Left lung (tissue), 10 donors: ENCODE measurements around the gene FYN. TPM values are rescaled to one million over a fixed set of nuclear protein-coding genes. Genes with fewer than 3 reads are reported as not detected.
"Not testable (repeated sequence)": the region's sequence is repeated elsewhere in the genome, so short reads cannot be mapped to it uniquely, and the experiment has no call there.

Experiments used
- ATAC-seq: fragments of 200-7000 bp; cut with Tn5 transposase; one replicate; pipeline ENCODE4 v1.9.1; 2020; ENCODE audit warnings: moderate library complexity
- DNase-seq, 4 donors: peaks; one replicate each; pipeline ENCODE4 v3.0.0-alpha.2; 2013 to 2020
- H3K27ac ChIP-seq, 2 donors: fragments of 200-600 bp; sonication (generic) in 1 of 2; one replicate each; pipeline versions ENCODE4 v1.5.0 to v1.8.0; 2020 to 2021
- H3K27me3 ChIP-seq, 2 donors: fragments of 200-600 bp; sonication (generic) in 1 of 2; one replicate each; pipeline versions ENCODE4 v1.5.0 to v1.8.0; 2020 to 2021
- H3K36me3 ChIP-seq, 2 donors: fragments of 200-600 bp; sonication (generic) in 1 of 2; one replicate each; pipeline versions ENCODE4 v1.5.0 to v1.8.0; 2020 to 2021
- H3K4me1 ChIP-seq, 2 donors: fragments of 200-600 bp; one replicate each; pipeline ENCODE4 v1.8.0; 2021
- H3K4me3 ChIP-seq, 2 donors: fragments of 200-600 bp; sonication (generic) in 1 of 2; one replicate each; pipeline versions ENCODE4 v1.5.0 to v1.8.0; 2020 to 2021; ENCODE audit warnings: mild to moderate bottlenecking in 1 of 2
- H3K9me3 ChIP-seq, 2 donors: fragments of 200-600 bp; sonication (generic) in 1 of 2; one replicate each; pipeline versions ENCODE4 v1.5.0 to v1.8.0; 2020 to 2021
- CTCF ChIP-seq, 2 donors: fragments of 200-600 bp; sonication (generic) in 1 of 2; IDR thresholded peaks; one replicate each; pipeline versions ENCODE4 v1.5.0 to v1.8.0; 2021; ENCODE audit warnings: antibody characterized with exemption in 2 of 2
- intact Hi-C, 2 donors: fragments of 100-400 bp; cut with DNase I; formaldehyde crosslinking; loops; one replicate each; pipeline versions ENCODE4 v1.11.2 to v1.14.2; 2022
- polyA plus RNA-seq, 6 donors: library from polyadenylated mRNA; unstranded; fragments of 120-200 nt; gene quantifications; one replicate each; pipeline ENCODE4 v1.2.1, GENCODE V29; 2013; ENCODE audit not compliant: insufficient read length in 6 of 6
- total RNA-seq, 2 donors: library from RNA; stranded (reverse); fragmentation: NEBNext Ultra II Directional; extraction: Animal tissue kit (Norgen Biotek cat#: 25700); gene quantifications; one replicate each; pipeline ENCODE4 v1.2.1, GENCODE V29; 2021
- donor health status: DM: no; HTN: yes; CAD: no.
- donor health status: DM: no; HTN: no; CAD: no.

Gene FYN
- total and polyA plus RNA-seq, 8 donors: 58.8 to 165 (median 144) TPM

DNA sequence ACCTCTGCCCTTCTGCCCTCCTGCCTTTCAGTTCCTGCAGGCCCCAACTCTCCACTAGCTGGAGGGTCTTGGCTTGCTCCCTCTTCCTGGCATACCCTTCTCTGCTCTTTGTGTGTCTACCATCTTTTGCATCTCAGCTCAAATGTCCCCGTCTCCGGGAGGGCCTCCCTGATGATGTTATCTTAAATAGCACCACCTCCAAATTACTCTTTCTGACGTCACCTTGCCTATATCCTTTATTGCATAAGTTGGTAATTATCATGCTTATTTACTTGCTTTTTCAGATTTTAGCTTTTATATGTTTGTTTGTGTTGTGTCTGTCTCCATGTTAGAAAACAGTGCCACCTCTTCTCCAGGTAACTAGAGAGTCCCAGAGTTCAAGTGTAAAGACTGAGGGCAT, 36.0 kb upstream of the FYN start:
- Histone ChIP-seq H3K4me1 (no peaks in the 10 kb centered on the region), H3K9me3 (no peaks in the 10 kb centered on the region), H3K36me3 (no peaks in the 10 kb centered on the region), H3K27me3 (no peaks in the 10 kb centered on the region), H3K27ac (no peak overlapping the region), H3K4me3 (no peak overlapping the region)
- no peak for DNase-seq
- intact Hi-C loops: no loop called here
- no peak for TF ChIP-seq CTCF (IDR thresholded peaks at IDR 0.05)
- ATAC-seq: no peak

- H3K27ac ChIP-seq, H3K27me3 ChIP-seq, H3K9me3 ChIP-seq, DNase-seq, H3K4me1 ChIP-seq, ATAC-seq, intact Hi-C loops, H3K4me3 ChIP-seq, H3K36me3 ChIP-seq: not testable (repeated sequence)
Measured at GRCh38 chr6:111908365-111908764, 35.1 kb upstream of the FYN start.

DNA sequence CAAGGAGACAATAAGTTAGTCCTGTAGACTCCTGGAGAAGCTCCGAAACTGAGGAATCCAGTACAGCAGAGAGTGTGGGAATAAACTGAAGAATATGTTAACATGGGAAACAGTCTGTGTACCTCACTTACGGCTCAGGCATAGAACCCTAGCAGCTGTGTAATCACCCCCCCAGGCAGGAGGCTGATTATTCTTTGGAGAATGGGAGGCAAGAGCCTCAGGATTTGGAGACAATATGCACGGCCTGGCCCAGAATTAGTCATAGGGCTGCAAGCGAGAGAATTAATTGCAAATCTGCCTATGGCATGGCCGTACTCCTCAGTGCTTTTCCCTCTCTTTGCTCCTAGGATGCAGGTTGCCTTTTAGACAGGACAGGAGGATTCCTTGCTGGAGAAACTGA, 27.5 kb upstream of the FYN start:
- no peaks in the 10 kb centered on the region for H3K9me3 ChIP-seq
- no peak overlapping the region for H3K4me3 ChIP-seq
- ATAC-seq: no peak
- no peaks in the 10 kb centered on the region for H3K36me3 ChIP-seq
- H3K27ac ChIP-seq: no peak overlapping the region
- no peaks in the 10 kb centered on the region for H3K27me3 ChIP-seq
- intact Hi-C loops: no loop called here
- DNase-seq: no peak
- no peaks in the 10 kb centered on the region for H3K4me1 ChIP-seq
- TF ChIP-seq CTCF (IDR thresholded peaks at IDR 0.05): no peak

- TF ChIP-seq CTCF (IDR thresholded peaks at IDR 0.05): no peak
- Histone ChIP-seq H3K36me3 (no peaks in the 10 kb centered on the region), H3K27me3 (no peaks in the 10 kb centered on the region), H3K9me3 (no peaks in the 10 kb centered on the region), H3K4me3 (no peak overlapping the region), H3K27ac (no peak overlapping the region), H3K4me1 (no peaks in the 10 kb centered on the region)
- DNase-seq (no peak), ATAC-seq (no peak)
- intact Hi-C loops: no loop called here
Measured at GRCh38 chr6:111899531-111899930, 26.3 kb upstream of the FYN start.

DNA sequence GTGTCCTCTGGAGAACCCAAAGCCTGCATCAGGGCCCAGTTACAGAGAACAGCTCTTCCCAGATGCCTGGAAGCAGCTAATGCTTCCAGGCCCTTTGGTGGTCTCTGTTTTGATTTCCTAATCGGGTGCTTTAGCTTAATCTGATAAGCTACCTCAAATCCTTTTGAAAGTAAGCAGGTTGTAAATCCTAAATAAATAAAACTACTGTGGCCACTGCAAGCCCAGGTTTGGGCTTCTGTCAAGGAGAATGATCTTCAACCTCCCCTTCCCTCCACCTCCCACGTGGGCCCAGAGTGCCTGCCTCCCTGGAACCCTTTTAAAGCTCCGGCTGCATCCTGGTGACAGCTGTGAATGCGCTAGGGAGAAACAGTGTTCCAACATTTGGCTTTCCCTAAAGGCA, 25.2 kb upstream of the FYN start:
- no peaks in the 10 kb centered on the region for H3K27me3 ChIP-seq
- no peaks in the 10 kb centered on the region for H3K36me3 ChIP-seq
- H3K9me3 ChIP-seq: no peaks in the 10 kb centered on the region
- TF ChIP-seq CTCF (IDR thresholded peaks at IDR 0.05): no peak
- no peak for ATAC-seq
- DNase-seq: no peak
- H3K4me1 ChIP-seq: no peaks in the 10 kb centered on the region
- intact Hi-C loops: no loop called here
- no peak overlapping the region for H3K4me3 ChIP-seq
- H3K27ac ChIP-seq: no peak overlapping the region

DNA sequence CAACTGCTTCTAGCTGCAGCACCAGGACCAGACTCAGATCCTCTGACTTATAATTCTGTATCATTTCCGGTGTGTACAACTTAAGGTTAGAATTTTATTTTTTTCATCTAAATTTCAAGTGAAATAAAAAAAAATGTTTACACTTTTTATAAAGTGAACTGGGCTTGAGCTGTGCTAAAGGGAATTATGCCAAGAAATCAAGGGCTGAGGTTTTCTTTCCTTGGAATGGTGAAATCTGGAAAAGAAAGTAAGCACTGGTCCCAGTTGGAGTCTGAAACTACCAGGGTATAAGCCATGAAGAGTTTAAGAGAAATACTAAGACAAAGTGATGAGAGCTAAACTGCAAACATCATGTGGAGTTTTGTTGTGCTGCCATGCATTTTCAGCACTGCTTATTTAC, 21.7 kb upstream of the FYN start:
- Histone ChIP-seq H3K36me3 (no peaks in the 10 kb centered on the region), H3K4me3 (no peak overlapping the region), H3K27me3 (no peaks in the 10 kb centered on the region), H3K4me1 (no peaks in the 10 kb centered on the region), H3K27ac (no peak overlapping the region), H3K9me3 (no peaks in the 10 kb centered on the region)
- DNase-seq: no peak
- TF ChIP-seq CTCF (IDR thresholded peaks at IDR 0.05): no peak
- intact Hi-C loops: no loop called here
- ATAC-seq: no peak
